ENCODE data around the gene CDCA3. TPM values are rescaled to one million over a fixed set of nuclear protein-coding genes. Genes with fewer than 3 reads are reported as not detected.
"Not testable (repeated sequence)": the region's sequence is repeated elsewhere in the genome, so short reads cannot be mapped to it uniquely, and the experiment has no call there.

CDCA3 gene
- polyA plus RNA-seq, 1 experiment = 57.1 TPM

- Histone ChIP-seq H3K36me3 (ENCODE audit: control insufficient read depth, insufficient read depth, low read length) (no peaks in the 10 kb centered on the region), H3K4me3 (ENCODE audit: low read depth, low read length) (no peak overlapping the region), H3K27me3 (ENCODE audit: control insufficient read depth, insufficient read depth, low read length) (no peaks in the 10 kb centered on the region)
- ChIA-PET CTCF (interaction anchor here (1.1 to 1.4 kb wide), 2 partner anchors 22 to 32 kb away, joined by 4 to 5 read pairs; partner anchors contain the start of gene SPSB2), POLR2A (no interaction called here)
- no peak for DNase-seq (ENCODE audit: low read depth)
- TF ChIP-seq CTCF (IDR thresholded peaks at IDR 0.05; ENCODE audit: insufficient read depth, low read depth, low read length) = no peak
Measured at GRCh38 chr12:6894321-6894720, 43.2 kb upstream of the CDCA3 start.

GRCh38 chr12:6892683-6893082 lies 41.6 kb upstream of the CDCA3 start:
- DNase-seq (ENCODE audit: low read depth); H3K27me3 ChIP-seq (ENCODE audit: control insufficient read depth, insufficient read depth, low read length); H3K4me3 ChIP-seq (ENCODE audit: low read depth, low read length); H3K36me3 ChIP-seq (ENCODE audit: control insufficient read depth, insufficient read depth, low read length): not testable (repeated sequence)
- ChIA-PET POLR2A (interaction anchor here (0.6 kb wide), 1 partner anchor 25 kb away, joined by 3 read pairs; no protein-coding TSS in a partner anchor), CTCF (interaction anchor here (1.0 to 2.4 kb wide), 5 partner anchors 11 to 24 kb away, joined by 3 to 42 read pairs (median 14); partner anchors contain the start of genes SPSB2 and TPI1)

GRCh38 chr12:6891646-6892001 lies 40.5 kb upstream of the CDCA3 start:
- CTCF ChIA-PET = interaction anchor here (0.6 to 2.4 kb wide), 30 partner anchors 8 to 337 kb away, joined by 3 to 42 read pairs (median 5); partner anchors contain the start of genes ENO2, LRRC23, RNU7-1 and SPSB2

GRCh38 chr12:6890789-6891645 lies 39.9 kb upstream of the CDCA3 start:
- H3K4me3 ChIP-seq (ENCODE audit: low read depth, low read length) = peak overlapping the region; percentile 23
- peaks cover 1% of the 10 kb centered on the region; the same call in 1 of the 2 replicates for H3K36me3 ChIP-seq (ENCODE audit: control insufficient read depth, insufficient read depth, low read length)
- ChIA-PET CTCF (interaction anchor here (0.6 to 2.4 kb wide), 31 partner anchors 9 to 561 kb away, joined by 3 to 42 read pairs (median 5); partner anchors contain the start of genes ENO2, LRRC23, RNU7-1 and SPSB2), POLR2A (interaction anchor here (0.7 to 1.4 kb wide), 5 partner anchors 18 to 190 kb away, joined by 3 to 7 read pairs (median 5); partner anchors contain the start of genes CDCA3, SPSB2 and USP5)
- peak; percentile 74 for DNase-seq (ENCODE audit: low read depth)
- no peaks in the 10 kb centered on the region for H3K27me3 ChIP-seq (ENCODE audit: control insufficient read depth, insufficient read depth, low read length)
- peak; percentile 58 for TF ChIP-seq CTCF (IDR thresholded peaks at IDR 0.05; ENCODE audit: insufficient read depth, low read depth, low read length)

More at GRCh38 chr12:6891646-6892001, 40.5 kb upstream of the CDCA3 start:
- no peak for DNase-seq (ENCODE audit: low read depth)
- peaks cover 1% of the 10 kb centered on the region; the same call in 1 of the 2 replicates for H3K36me3 ChIP-seq (ENCODE audit: control insufficient read depth, insufficient read depth, low read length)
- H3K27me3 ChIP-seq (ENCODE audit: control insufficient read depth, insufficient read depth, low read length) = no peaks in the 10 kb centered on the region
- peak overlapping the region; percentile 23 for H3K4me3 ChIP-seq (ENCODE audit: low read depth, low read length)
- POLR2A ChIA-PET = interaction anchor here (0.7 to 1.4 kb wide), 4 partner anchors 19 to 40 kb away, joined by 5 to 7 read pairs (median 6); partner anchors contain the start of genes CDCA3, SPSB2 and USP5
- no peak for TF ChIP-seq CTCF (IDR thresholded peaks at IDR 0.05; ENCODE audit: insufficient read depth, low read depth, low read length)

- POLR2A ChIA-PET; H3K36me3 ChIP-seq (ENCODE audit: control insufficient read depth, insufficient read depth, low read length); H3K27me3 ChIP-seq (ENCODE audit: control insufficient read depth, insufficient read depth, low read length); DNase-seq (ENCODE audit: low read depth); H3K4me3 ChIP-seq (ENCODE audit: low read depth, low read length); CTCF ChIA-PET: not testable (repeated sequence)
Measured at GRCh38 chr12:6889775-6890573, 38.9 kb upstream of the CDCA3 start.

GRCh38 chr12:6888794-6889193 lies 37.7 kb upstream of the CDCA3 start:
- CTCF ChIA-PET; H3K36me3 ChIP-seq (ENCODE audit: control insufficient read depth, insufficient read depth, low read length); DNase-seq (ENCODE audit: low read depth); H3K27me3 ChIP-seq (ENCODE audit: control insufficient read depth, insufficient read depth, low read length); POLR2A ChIA-PET; H3K4me3 ChIP-seq (ENCODE audit: low read depth, low read length): not testable (repeated sequence)

Measured in BJ (cell line).